NB4 (cell line): ENCODE results near the gene CA12.

Source experiments
- CTCF ChIP-seq: IDR thresholded peaks from one replicate; pipeline ENCODE4 v1.5.1; 2012; ENCODE audit warnings: low read depth, low read length
- TF ChIP-seq, protein P1 (sequence below): IDR thresholded peaks from 2 replicates; pipeline ENCODE4 v1.6.1; 2011; ENCODE audit warnings: low read depth, low read length

DNA sequence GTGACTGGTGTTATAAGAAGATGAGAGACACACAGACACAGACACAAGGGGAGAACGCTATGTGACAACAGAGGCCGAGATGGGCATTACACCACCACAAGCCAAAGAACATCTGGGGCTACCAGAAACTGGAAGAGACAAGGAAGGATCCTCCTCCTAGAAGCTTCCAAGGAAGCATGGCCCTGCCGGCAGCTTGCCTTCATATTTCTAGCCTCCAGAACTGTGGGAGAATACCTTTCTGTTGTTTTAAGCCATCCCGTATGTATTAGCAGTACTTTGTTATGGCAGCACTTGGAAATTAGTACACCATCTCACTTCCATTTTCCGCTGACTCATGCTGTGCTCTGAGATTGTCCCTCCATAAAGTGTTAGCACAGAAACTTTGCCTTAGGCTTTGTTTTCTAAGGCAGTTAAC, 38.7 kb upstream of the CA12 start:
- no peak for TF ChIP-seq CTCF
- TF ChIP-seq, protein P1, sequence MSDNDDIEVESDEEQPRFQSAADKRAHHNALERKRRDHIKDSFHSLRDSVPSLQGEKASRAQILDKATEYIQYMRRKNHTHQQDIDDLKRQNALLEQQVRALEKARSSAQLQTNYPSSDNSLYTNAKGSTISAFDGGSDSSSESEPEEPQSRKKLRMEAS: no peak
